Measurements from ENCODE around the gene WWOX.

DNA sequence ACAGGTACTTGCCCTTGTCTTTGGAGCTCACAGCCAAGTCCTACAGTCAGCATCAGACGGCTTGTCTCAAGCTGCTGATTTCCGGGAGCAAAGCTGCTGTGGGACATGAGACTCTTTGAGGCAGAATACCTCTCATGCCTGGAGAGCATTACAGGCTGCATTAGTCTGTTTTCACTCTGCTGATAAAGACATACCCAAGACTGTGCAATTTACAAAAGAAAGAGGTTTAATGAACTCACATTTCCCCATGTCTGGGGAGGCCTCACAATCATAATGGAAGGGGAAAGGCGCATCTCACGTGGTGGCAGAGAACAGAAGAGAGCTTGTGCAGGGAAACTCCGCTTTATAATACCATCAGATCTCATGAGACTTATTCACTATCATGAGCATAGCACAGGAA is 661.2 kb downstream of the WWOX start:
- no peak for TF ChIP-seq POLR2AphosphoS5 (IDR thresholded peaks at IDR 0.05)
- no peak for TF ChIP-seq EP300 (IDR thresholded peaks at IDR 0.05)
